Neural cell (in vitro differentiated cells): ENCODE measurements around the gene SCAF4.

Source experiments
- EP300 ChIP-seq: fragments of 450-650 bp; conservative IDR thresholded peaks from 2 replicates; pipeline ENCODE4 v1.6.1; 2014; ENCODE audit warnings: antibody characterized with exemption, mild to moderate bottlenecking, moderate library complexity; ENCODE audit not compliant: poor library complexity, severe bottlenecking
- EZH2 ChIP-seq: fragments of 200-600, 300-800 bp; shearing (Covaris generic), sonication (generic); IDR thresholded peaks from 2 replicates; pipeline ENCODE4 v1.6.1; 2014; ENCODE audit warnings: antibody characterized with exemption, low read length, borderline replicate concordance, mild to moderate bottlenecking; ENCODE audit not compliant: insufficient read depth, poor library complexity, severe bottlenecking
- MXI1 ChIP-seq: fragments of 450-650 bp; conservative IDR thresholded peaks from 2 replicates; pipeline ENCODE4 v1.6.1; 2014; ENCODE audit warnings: antibody characterized with exemption, mild to moderate bottlenecking; ENCODE audit not compliant: poor library complexity, severe bottlenecking
- POLR2AphosphoS5 ChIP-seq: IDR thresholded peaks from 2 replicates; pipeline ENCODE4 v1.6.1; 2012
- TF ChIP-seq, protein P1 (sequence below): fragments of 450-650 bp; IDR thresholded peaks from 2 replicates; pipeline ENCODE4 v1.5.1; 2014; ENCODE audit warnings: antibody characterized with exemption, mild to moderate bottlenecking, moderate library complexity; ENCODE audit not compliant: poor library complexity, severe bottlenecking

DNA sequence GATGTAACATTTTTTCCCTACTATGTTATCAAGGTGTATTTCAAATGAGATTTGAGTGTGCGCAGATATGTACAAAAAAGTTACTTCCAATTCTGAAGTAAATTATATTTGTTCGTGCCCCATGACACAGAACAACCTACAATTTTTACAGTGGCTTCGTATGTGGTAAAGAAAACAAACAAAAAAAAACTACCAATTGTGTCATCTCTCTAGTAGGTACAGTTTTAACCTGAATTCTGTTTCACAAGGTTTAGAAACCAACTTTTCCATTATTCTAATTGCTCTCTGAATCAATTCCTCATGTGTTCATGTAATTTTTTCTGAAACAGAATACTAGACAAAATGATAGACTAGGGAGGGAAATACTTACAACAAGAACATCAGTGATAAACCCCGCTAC lies 7.4 kb downstream of the SCAF4 start:
- TF ChIP-seq, protein P1, sequence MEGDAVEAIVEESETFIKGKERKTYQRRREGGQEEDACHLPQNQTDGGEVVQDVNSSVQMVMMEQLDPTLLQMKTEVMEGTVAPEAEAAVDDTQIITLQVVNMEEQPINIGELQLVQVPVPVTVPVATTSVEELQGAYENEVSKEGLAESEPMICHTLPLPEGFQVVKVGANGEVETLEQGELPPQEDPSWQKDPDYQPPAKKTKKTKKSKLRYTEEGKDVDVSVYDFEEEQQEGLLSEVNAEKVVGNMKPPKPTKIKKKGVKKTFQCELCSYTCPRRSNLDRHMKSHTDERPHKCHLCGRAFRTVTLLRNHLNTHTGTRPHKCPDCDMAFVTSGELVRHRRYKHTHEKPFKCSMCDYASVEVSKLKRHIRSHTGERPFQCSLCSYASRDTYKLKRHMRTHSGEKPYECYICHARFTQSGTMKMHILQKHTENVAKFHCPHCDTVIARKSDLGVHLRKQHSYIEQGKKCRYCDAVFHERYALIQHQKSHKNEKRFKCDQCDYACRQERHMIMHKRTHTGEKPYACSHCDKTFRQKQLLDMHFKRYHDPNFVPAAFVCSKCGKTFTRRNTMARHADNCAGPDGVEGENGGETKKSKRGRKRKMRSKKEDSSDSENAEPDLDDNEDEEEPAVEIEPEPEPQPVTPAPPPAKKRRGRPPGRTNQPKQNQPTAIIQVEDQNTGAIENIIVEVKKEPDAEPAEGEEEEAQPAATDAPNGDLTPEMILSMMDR = no peak
- TF ChIP-seq EP300 (no peak), POLR2AphosphoS5 (no peak), EZH2 (no peak), MXI1 (no peak)
